Activated CD4-positive, alpha-beta T cell treated with anti-CD3 and anti-CD28 coated beads, Interleukin-2, amount 50 U/mL, for 1 hour (primary cell): Measurements from ENCODE around the gene SMPD1.

Source experiments
- DNase-seq: peaks from one replicate; pipeline ENCODE4 v3.0.0-alpha.2; 2020

The SMPD1 gene

DNA sequence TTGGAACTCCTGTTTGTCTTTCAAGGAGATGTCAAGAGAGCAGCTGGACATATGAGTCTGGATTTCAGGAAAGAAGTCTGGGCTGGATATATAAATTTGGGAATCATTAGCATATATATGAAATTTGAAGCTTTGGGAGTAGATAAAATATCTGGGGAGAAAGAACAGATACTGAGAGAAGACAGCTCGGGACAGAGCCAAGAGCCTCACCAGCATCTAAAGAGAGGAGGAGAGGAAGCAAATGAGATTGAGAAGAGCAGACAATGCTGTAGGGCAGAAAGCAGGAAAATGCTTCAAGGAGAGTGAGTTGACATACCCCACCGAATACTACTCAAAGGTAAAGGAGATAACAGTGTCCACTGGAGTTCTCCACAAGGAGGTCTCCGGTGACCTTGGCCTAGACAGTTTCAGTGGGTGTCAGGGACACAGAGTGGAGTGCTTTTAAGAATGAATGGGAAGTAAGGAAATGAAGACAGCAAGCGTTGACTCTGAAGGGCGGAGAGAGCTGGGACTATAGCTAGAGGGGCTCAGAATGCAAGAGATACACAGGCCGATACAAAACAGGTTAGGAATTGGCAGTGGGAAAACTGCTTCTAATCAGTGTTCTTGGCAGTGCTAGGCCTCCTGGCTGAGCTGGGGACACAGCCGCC is 27.8 kb downstream of the SMPD1 start:
- DNase-seq: no peak

DNA sequence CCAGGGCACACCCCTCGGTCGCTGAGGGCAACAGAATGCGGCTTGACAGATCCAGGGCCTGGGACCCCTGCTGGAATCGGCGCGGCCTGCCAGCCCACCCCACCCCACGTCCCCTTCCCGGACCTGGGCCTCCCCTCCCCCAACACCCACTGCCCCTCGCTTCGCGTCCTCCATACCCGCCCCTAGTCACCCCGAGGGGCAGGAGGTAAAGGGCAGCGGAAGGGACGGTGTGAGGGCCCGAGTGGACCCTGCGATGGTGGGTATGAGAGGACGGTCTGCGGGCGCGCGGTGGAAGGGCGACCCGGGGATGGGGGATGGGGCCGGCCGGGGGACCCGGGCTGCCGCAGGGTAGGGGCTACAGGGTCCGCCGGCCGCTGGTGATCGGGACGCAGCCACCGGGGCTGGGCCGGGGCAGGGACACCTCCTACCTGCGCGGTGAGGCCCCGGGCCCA is 28.3 kb downstream of the SMPD1 start:
- no peak for DNase-seq

DNA sequence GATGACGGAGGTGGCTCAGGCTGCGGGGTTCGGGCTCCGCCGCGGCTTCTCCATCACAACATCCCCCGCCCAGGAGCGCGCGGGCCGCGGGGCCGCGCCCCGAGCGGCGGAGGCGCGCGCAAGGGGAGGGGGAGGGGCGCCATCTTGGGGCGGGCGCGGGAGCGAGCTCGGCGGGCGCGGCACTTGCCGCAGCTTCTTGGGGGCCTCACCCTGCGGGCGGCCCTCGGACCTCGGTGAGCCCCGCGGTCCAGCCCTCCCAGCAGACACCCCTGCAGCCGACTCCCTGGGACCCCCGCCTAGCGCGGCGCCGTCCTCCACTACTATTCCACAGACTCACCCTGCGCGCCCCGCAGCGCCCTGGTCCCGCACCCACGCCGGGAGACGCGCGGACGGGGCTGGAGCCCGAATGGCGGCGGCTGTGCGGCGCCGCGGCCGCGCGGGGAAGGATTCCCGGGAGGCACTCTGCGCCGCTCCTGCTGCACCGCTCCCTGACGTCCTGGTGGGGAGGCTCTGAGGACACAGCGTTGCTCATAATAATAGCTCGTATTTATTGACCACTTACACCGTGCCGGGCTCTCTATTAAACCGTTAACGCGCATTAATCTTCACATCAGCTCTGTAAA is 28.8 kb downstream of the SMPD1 start, which contains the start of gene APBB1:
TSS of gene APBB1 (minus strand) at position 86 of the 623 bp plus-strand sequence. CDS start 7,747 bp downstream, outside the sequence.
- DNase-seq: peak; percentile 71

DNA sequence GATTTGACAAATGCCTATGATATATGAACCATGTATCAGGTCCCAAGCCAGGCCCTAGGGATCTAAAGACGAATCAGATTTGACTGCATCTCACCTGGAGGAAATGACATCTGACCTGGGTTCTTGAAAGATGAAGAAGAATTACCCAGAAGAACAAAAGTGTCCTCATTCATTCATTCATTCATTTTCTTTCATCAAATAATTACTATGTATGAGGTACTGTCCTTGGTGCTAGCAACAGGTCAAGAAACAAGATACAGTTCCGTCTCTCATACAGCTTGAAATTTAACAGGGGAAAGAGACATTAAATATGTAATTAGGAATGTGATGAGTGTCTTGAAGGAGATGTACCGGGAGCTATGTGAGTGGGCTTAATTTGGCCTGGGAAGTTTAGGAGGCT is 30.4 kb downstream of the SMPD1 start:
- no peak for DNase-seq

DNA sequence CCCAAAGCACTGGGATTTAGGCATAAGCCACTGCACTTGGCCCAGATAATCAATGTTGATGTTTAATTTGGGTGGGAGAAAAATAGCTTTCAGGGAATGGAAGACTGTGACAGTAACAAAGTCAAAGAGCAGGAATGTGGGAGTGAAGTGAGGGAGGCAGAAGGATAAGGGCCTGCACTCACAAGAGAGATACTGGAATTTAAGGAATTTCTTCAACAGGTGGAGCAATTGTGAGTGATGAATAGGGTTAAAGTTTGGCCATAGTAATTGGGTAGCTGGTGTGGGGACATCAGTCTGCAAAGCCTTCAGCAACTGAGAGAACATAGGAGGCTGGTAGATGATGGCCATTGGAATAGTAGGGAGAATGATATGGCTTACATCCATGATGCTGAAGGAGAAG is 37.2 kb downstream of the SMPD1 start:
- no peak for DNase-seq

DNA sequence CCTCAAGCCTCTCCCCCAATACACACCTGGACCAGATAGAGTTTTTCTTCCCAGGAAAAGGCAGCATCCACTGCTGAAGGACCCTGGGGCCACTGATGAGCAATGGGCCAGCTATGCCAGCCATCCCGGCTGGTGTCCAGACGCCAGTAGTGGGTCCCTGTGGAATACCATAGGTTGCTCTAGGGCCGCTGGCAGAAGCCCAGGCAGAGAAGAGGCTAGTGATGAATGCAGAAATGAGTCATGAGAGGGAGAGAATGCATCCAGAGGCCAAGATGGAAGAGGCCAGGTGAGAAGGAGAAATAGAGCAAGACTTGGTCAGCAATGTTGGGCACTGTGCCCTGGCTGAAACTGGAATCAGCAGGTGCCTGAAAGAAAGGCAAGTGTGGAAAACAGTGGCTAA is 41.6 kb downstream of the SMPD1 start:
- no peak for DNase-seq

DNA sequence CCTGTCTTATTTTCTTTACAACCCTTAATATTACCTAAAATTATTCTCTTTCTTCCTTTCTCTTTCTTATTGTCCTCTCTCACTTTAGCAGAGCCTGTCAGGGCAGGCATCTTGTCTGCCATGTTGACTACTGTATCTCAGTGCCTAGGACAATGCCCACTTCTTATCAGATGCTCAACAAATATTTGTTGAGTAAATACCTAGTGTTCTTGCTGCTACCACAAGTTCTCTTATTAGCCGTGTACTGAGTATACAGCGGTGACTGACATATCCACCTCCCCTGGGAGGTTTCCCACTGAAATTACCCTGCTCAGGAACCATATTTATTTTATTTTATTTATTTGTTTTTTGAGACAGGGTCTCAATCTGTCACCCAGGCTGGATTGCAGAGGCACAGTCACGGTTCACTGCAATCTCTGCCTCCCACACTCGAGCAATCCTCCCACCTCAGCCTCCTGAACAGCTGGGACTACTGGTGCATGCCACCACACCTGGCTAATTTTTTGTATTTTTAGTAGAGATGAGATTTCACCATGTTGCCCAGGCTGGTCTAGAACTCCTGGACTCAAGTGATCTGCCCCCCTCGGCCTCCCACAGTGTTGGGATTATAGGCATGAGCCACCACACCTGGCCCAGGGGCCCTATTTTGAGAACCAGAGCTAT is 43.9 kb downstream of the SMPD1 start:
- DNase-seq: no peak

DNA sequence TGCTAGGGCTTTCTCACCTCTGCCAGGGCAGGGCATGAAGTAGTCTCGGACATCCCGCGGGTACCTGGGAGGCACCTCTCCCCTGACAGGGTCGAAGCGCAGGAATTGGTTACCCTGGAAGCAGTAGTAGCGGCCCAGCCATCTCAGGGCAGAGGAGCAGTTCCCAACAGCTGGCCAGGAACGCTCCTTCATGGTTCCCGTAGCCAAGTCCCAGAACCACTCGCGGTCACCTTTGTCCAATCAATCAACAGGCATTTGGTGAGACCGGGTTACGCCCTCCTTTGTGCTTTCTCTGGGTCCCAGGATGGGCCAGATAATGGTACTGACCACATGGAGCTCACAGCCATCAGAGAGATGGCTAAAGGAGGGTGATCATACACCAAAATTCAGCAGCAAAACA is 47.1 kb downstream of the SMPD1 start:
- no peak for DNase-seq

DNA sequence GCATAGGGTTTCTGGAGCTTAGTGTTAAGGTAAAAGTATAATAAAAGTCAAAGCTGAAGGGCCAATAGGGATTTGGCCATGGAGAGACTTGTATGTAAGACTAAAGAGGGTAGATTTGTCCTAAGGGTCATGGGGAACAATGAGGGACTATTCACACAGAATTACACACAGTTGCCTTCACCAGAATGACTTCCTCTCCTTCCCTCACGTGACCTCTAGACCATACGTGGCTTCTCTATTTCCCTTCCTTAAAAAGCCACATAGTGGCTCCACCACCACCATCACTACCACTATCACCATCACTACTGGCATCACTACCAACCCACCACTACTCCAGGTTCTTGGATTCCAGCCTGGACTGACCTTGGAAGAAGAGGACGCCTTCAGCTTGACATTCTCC is 47.7 kb downstream of the SMPD1 start:
- no peak for DNase-seq

DNA sequence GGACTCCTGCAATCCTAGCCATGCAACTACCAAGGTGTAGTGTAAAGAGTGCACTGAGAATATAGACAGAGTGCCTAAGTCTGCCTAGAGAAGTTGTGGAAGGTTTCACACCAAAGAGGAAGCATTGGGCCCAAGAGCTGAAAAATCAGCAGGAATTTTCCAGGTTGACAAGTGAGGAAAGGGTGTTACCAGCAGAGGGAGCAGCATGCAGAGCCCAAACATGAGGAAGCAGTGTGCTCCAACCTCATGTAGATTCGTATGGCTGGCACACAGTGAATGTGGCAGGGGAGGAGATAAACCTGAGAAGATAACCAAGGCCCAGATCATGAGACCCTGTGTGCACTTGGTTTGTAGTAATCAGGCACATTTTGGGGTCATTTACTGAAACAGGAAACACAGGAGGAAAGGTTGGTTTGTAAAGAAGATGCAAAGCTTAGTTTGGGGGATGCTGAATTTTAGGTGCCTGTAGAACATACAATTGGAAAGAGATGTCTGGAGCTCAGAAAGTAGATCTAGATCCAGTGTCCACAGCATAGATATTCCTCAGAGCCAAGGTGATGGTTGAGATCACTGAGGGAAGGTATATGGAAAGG is 48.8 kb downstream of the SMPD1 start:
- peak; percentile 28 for DNase-seq

DNA sequence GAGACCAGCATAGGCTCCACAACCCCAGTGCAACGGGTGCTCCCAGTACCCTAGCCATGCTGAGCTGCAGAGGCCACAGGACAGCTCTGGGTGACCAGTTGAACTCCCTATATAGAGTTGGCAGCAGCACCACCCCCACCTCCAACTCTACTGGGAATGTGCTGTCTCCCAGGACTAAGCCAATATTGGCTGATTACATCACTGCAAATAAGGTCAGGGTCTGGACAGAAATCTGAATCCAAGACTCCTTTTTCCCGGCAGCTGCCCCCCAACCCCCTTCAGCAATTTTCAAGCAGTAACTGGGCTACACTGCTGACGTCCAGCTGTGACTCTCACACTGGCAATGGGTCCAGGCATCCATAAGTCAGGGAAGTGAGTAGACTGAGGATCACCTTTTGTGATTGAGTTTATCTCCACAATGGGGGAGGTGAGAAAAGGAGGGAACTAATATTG is 50.7 kb downstream of the SMPD1 start, which contains the start of gene HPX:
TSS of gene HPX (minus strand) at position 82 of the 453 bp plus-strand sequence. CDS start at position 58, 24 bp downstream.
- DNase-seq: no peak

DNA sequence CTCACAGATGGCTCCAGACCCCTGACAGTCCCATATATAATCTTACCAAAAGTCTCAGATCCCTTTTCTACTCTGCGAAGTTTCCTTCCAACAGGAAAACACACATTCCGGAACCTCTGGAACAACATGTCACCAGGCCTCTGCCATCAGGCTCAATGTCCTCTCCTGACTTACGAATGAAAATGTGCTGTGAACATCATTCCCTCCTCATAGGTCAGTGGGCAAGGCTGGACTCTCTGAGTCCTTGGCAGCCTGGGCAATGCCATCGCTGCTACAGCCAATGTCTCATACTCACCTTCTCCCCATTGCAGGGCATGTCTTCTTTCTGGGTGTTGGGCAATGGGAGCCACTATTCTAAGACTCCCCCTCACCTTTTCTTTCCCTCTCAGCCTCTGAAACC is 52.2 kb downstream of the SMPD1 start:
- DNase-seq: no peak

DNA sequence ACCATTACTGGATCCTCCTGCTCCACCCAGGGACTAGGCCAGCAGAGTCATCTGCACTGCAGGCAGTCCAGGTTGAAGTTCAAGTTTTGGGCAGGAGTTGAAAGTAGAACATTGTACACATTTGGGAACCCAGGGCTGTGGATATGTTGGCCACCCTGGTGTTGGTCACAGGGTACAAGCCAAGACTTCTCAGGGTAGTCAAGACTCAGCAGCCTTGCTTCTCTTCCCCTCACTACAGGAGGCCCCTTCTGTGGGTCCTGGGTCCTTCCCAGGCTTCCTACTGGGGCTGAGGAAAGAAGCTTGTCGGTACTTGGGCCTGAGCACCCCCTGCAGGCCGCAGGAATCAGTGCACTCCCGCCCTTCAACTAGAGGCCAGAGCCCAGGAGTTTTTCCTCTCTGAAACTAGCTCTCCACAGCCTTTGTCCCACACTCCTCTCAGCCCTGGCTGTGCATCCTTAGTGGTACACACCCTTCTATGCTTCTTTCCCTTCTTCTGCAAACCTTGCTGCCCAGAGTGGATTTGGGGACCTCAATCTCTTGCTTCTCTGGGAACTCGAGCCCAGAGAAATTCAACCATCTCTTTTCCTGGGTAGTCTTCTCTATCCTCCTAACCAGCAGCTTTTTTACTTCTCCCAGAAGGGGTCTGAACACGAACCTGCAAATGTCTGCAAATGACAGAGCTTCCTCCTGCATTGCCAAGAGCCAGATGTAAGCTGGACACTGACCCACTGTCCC is 53.2 kb downstream of the SMPD1 start:
- DNase-seq: peak; percentile 47
